Mesenchymal stem cell (in vitro differentiated cells and primary cell): Measurements from ENCODE around the gene ARHGEF5.

Source experiments
- DNase-seq: peaks from one replicate; pipeline ENCODE4 v3.0.0-alpha.2; 2013
- H2AFZ ChIP-seq: one replicate; pipeline ENCODE4 v1.6.1; 2013; ENCODE audit warnings: low read depth, mild to moderate bottlenecking, control low read depth, inconsistent platforms, low read length, moderate library complexity
- H2AK5ac ChIP-seq: 2 replicates; pipeline ENCODE4 v1.6.1; 2013; ENCODE audit warnings: low read length, moderate library complexity, mild to moderate bottlenecking, inconsistent platforms; ENCODE audit not compliant: severe bottlenecking
- H2BK120ac ChIP-seq: one replicate; pipeline ENCODE4 v1.6.1; 2013; ENCODE audit warnings: low read depth, mild to moderate bottlenecking, inconsistent platforms, low read length, moderate library complexity
- H2BK12ac ChIP-seq, 2 experiments: one replicate each; pipeline ENCODE4 v1.6.1; 2013; ENCODE audit warnings: inconsistent platforms in 2 of 2, low read length in 2 of 2, mild to moderate bottlenecking in 2 of 2, moderate library complexity in 2 of 2, control low read depth in 1 of 2
- H2BK15ac ChIP-seq: one replicate; pipeline ENCODE4 v1.6.1; 2013; ENCODE audit warnings: mild to moderate bottlenecking, low read depth, inconsistent platforms; ENCODE audit not compliant: poor library complexity, severe bottlenecking
- H2BK5ac ChIP-seq: 2 replicates; pipeline ENCODE4 v1.6.1; 2013; ENCODE audit warnings: low read depth, mild to moderate bottlenecking, low read length, control low read depth, inconsistent platforms; ENCODE audit not compliant: poor library complexity, severe bottlenecking
- H3K14ac ChIP-seq, 2 experiments: one replicate each; pipeline ENCODE4 v1.6.1; 2013; ENCODE audit warnings: inconsistent platforms in 2 of 2, low read length in 2 of 2, control low read depth in 1 of 2, mild to moderate bottlenecking in 1 of 2, moderate library complexity in 1 of 2
- H3K18ac ChIP-seq, 2 experiments: one replicate each; pipeline ENCODE4 v1.6.1; 2013; ENCODE audit warnings: inconsistent platforms in 2 of 2, low read length in 2 of 2, control low read depth in 1 of 2, low read depth in 1 of 2, mild to moderate bottlenecking in 1 of 2
- H3K23ac ChIP-seq, 2 experiments: one replicate each; pipeline ENCODE4 v1.6.1; 2013; ENCODE audit warnings: inconsistent platforms in 2 of 2, low read length in 2 of 2, mild to moderate bottlenecking in 2 of 2, moderate library complexity in 2 of 2, control low read depth in 1 of 2
- H3K27ac ChIP-seq: 2 replicates; pipeline ENCODE4 v1.5.1; 2013; ENCODE audit warnings: mild to moderate bottlenecking, moderate library complexity, low read length, control low read depth, inconsistent platforms; ENCODE audit not compliant: poor library complexity, severe bottlenecking
- H3K27me3 ChIP-seq, 2 experiments: 2 replicates each; pipeline versions ENCODE4 v1.6.1 to v1.7.0; 2013; ENCODE audit warnings: low read length in 2 of 2, mild to moderate bottlenecking in 2 of 2, moderate library complexity in 2 of 2, control low read depth in 1 of 2, inconsistent platforms in 1 of 2; ENCODE audit not compliant: control insufficient read depth in 1 of 2, insufficient read depth in 1 of 2
- H3K36me3 ChIP-seq, 2 experiments: 2 replicates each; pipeline versions ENCODE4 v1.6.1 to v1.7.0; 2013; ENCODE audit warnings: low read length in 2 of 2, control low read depth in 1 of 2, inconsistent platforms in 1 of 2, low read depth in 1 of 2, mild to moderate bottlenecking in 1 of 2; ENCODE audit not compliant: insufficient read depth in 2 of 2, control insufficient read depth in 1 of 2
- H3K4ac ChIP-seq, 2 experiments: one replicate each; pipeline ENCODE4 v1.6.1; 2013; ENCODE audit warnings: inconsistent platforms in 2 of 2, low read length in 2 of 2, mild to moderate bottlenecking in 2 of 2, moderate library complexity in 2 of 2, control low read depth in 1 of 2, low read depth in 1 of 2
- H3K4me1 ChIP-seq: 2 replicates; pipeline ENCODE4 v1.6.1; 2013; ENCODE audit warnings: low read depth, low read length, control low read depth; ENCODE audit not compliant: control insufficient read depth, insufficient read depth
- H3K4me2 ChIP-seq: 2 replicates; pipeline ENCODE4 v1.6.1; 2013; ENCODE audit warnings: low read length, mild to moderate bottlenecking, inconsistent platforms; ENCODE audit not compliant: poor library complexity, severe bottlenecking
- H3K4me3 ChIP-seq, 2 experiments: 2 replicates each; pipeline versions ENCODE4 v1.5.1 to v1.7.0; 2013; ENCODE audit warnings: low read length in 2 of 2, mild to moderate bottlenecking in 2 of 2, control low read depth in 1 of 2, low read depth in 1 of 2; ENCODE audit not compliant: insufficient read depth in 1 of 2
- H3K79me1 ChIP-seq: replicated peaks from 2 replicates; pipeline ENCODE4 v1.6.1; 2013; ENCODE audit warnings: mild to moderate bottlenecking, control low read depth, low read length, inconsistent platforms; ENCODE audit not compliant: poor library complexity, severe bottlenecking
- H3K9ac ChIP-seq: 2 replicates; pipeline ENCODE4 v1.7.0; 2013; ENCODE audit warnings: mild to moderate bottlenecking, low read length, moderate library complexity
- H3K9me3 ChIP-seq: 2 replicates; pipeline ENCODE4 v1.7.0; 2013; ENCODE audit warnings: mild to moderate bottlenecking, low read length; ENCODE audit not compliant: control insufficient read depth
- H4K8ac ChIP-seq: one replicate; pipeline ENCODE4 v1.6.1; 2013; ENCODE audit warnings: inconsistent platforms, mild to moderate bottlenecking, low read length, moderate library complexity
- H4K91ac ChIP-seq: one replicate; pipeline ENCODE4 v1.6.1; 2013; ENCODE audit warnings: mild to moderate bottlenecking, low read length, inconsistent platforms
- WGBS: methylation state at CpG from one replicate; pipeline ENCODE4 v1.1.7; 2013; ENCODE audit warnings: mixed read lengths; 5-methylcytosine and 5-hydroxymethylcytosine counted together

The ARHGEF5 gene

DNA sequence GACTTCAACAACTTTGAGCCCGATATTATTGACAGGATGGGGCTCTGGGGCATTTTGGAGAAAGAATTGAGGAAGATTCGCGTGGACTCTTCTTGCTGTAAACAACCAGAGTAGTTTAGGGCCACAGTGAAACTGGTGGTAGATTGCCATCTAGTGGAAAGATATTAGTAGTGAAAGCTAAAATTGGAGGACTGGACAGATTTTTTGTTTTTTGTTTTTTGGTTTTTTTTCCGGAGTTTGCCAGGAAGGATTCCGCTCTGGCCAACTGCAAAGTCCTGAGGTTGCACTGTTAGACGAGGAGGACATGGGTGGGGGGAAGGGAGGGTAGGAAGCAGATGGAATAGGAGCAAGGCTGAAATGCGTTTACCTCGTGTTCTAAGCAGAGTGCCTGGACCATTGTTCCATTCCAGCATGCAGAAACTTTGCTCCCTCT lies 36.6 kb downstream of the ARHGEF5 start:
- Histone ChIP-seq H2BK15ac (no peak overlapping the region), H3K27ac (no peak overlapping the region), H3K9ac (peak overlapping the region; percentile 44), H2AFZ (peak overlapping the region; percentile 27), H3K4ac (no peak overlapping the region), H4K8ac (no peak overlapping the region), H3K9me3 (no peaks in the 10 kb centered on the region), H3K4me2 (peak overlapping the region; percentile 50), H3K27me3 (peaks cover 2 to 3% of the 10 kb centered on the region in 2 experiments), H3K14ac (no peak overlapping the region), H2BK12ac (no peak overlapping the region), H3K79me1 (no peaks in the 10 kb centered on the region), H4K91ac (no peak overlapping the region), H2BK5ac (no peak overlapping the region), H2AK5ac (no peak overlapping the region), H3K36me3 (no peaks in the 10 kb centered on the region), H3K4me3 (no peak overlapping the region), H2BK120ac (no peak overlapping the region), H3K23ac (no peak overlapping the region), H3K4me1 (peaks cover 9% of the 10 kb centered on the region), H3K18ac (no peak overlapping the region)
- 15% methylated on average over 6 of the region's 8 CpGs for WGBS
- DNase-seq: peak; percentile 67

DNA sequence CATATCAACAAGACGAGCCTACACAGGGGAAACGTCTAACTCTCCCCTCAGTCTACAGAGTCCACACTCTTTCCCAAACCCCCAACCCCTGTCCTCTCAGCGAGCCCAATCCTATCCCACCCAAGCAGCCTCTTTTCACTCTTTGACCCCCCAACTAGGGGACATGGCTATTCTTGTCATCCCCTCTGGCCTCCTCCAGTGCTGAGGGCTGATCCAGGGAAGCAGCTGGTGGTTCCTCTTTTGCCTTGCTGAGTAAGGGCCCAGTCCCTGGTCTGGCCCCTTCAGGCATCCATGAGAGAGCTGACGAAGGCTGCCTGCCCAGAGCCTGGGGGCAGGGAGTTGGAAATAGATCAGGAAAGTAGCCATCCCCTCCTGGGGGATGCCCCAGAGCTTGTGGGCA lies 41.9 kb downstream of the ARHGEF5 start:
- no peak overlapping the region for H3K18ac ChIP-seq
- H3K4me1 ChIP-seq: no peaks in the 10 kb centered on the region
- H2BK12ac ChIP-seq: no peak overlapping the region
- no peak for DNase-seq
- no peaks in the 10 kb centered on the region for H3K36me3 ChIP-seq
- H2BK120ac ChIP-seq: no peak overlapping the region
- H3K9ac ChIP-seq: no peak overlapping the region
- no peak overlapping the region for H4K91ac ChIP-seq
- H3K4me3 ChIP-seq: no peak overlapping the region
- H3K79me1 ChIP-seq: no peaks in the 10 kb centered on the region
- no peak overlapping the region for H3K27ac ChIP-seq
- no peak overlapping the region for H3K23ac ChIP-seq
- no peak overlapping the region for H2AFZ ChIP-seq
- H2BK5ac ChIP-seq: no peak overlapping the region
- 81% methylated on average over 4 of the region's 4 CpGs for WGBS
- H2AK5ac ChIP-seq: no peak overlapping the region
- no peaks in the 10 kb centered on the region for H3K9me3 ChIP-seq
- no peak overlapping the region for H2BK15ac ChIP-seq
- H3K4me2 ChIP-seq: no peak overlapping the region
- peaks cover 31 to 33% of the 10 kb centered on the region in 2 experiments for H3K27me3 ChIP-seq
- H4K8ac ChIP-seq: no peak overlapping the region
- no peak overlapping the region for H3K14ac ChIP-seq
- H3K4ac ChIP-seq: no peak overlapping the region

DNA sequence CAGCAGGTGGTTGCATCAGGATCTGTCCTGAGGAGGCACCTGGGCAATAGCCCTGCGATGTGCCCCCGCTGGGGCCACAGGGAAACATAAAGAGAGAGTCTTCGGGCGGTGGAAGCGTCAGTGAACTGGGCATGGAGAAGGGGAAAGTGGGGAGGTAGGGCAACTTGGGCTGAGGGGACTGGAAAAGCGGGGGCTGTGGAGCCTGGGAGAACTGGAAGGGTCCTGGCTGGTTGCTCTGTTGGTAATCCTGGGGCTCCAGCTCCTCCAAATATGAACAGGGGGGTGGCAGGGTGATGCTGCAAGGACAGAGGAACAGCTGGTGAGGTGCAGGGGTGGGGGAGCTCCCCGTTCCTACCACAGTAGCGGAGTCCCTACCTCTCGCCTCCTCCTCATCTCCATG lies 43.1 kb downstream of the ARHGEF5 start:
- no peaks in the 10 kb centered on the region for H3K9me3 ChIP-seq
- no peak overlapping the region for H3K9ac ChIP-seq
- H3K79me1 ChIP-seq: no peaks in the 10 kb centered on the region
- H4K91ac ChIP-seq: no peak overlapping the region
- no peak overlapping the region for H2BK120ac ChIP-seq
- H2AK5ac ChIP-seq: no peak overlapping the region
- 90% methylated on average over 9 of the region's 9 CpGs for WGBS
- no peak overlapping the region for H3K4me2 ChIP-seq
- no peak overlapping the region for H3K14ac ChIP-seq
- no peak overlapping the region for H2BK5ac ChIP-seq
- DNase-seq: no peak
- H2AFZ ChIP-seq: no peak overlapping the region
- H2BK12ac ChIP-seq: no peak overlapping the region
- no peaks in the 10 kb centered on the region for H3K36me3 ChIP-seq
- H3K27me3 ChIP-seq: peaks cover 31 to 33% of the 10 kb centered on the region in 2 experiments
- H3K4me1 ChIP-seq: no peaks in the 10 kb centered on the region
- H3K18ac ChIP-seq: no peak overlapping the region
- H4K8ac ChIP-seq: no peak overlapping the region
- H3K4ac ChIP-seq: no peak overlapping the region
- H3K23ac ChIP-seq: no peak overlapping the region
- H3K4me3 ChIP-seq: no peak overlapping the region
- no peak overlapping the region for H3K27ac ChIP-seq
- no peak overlapping the region for H2BK15ac ChIP-seq

- H3K36me3 ChIP-seq: no peaks in the 10 kb centered on the region
- no peaks in the 10 kb centered on the region for H3K9me3 ChIP-seq
- no peak overlapping the region for H2BK120ac ChIP-seq
- no peak for DNase-seq
- no peak overlapping the region for H3K14ac ChIP-seq
- H3K27ac ChIP-seq: no peak overlapping the region
- no peak overlapping the region for H3K9ac ChIP-seq
- no peak overlapping the region for H2AFZ ChIP-seq
- no peak overlapping the region for H4K8ac ChIP-seq
- no peaks in the 10 kb centered on the region for H3K79me1 ChIP-seq
- no peak overlapping the region for H2AK5ac ChIP-seq
- peaks cover 31 to 33% of the 10 kb centered on the region in 2 experiments for H3K27me3 ChIP-seq
- H2BK15ac ChIP-seq: no peak overlapping the region
- H3K4me2 ChIP-seq: no peak overlapping the region
- no peak overlapping the region for H3K4ac ChIP-seq
- no peak overlapping the region for H2BK12ac ChIP-seq
- H3K18ac ChIP-seq: no peak overlapping the region
- no peak overlapping the region for H4K91ac ChIP-seq
- no peak overlapping the region for H3K23ac ChIP-seq
- WGBS: 76% methylated on average over 6 of the region's 6 CpGs
- H3K4me1 ChIP-seq: no peaks in the 10 kb centered on the region
- H2BK5ac ChIP-seq: no peak overlapping the region
- no peak overlapping the region for H3K4me3 ChIP-seq
These were observed 43.7 kb downstream of the ARHGEF5 start for GRCh38 chr7:144398911-144399310.
